Measurements from ENCODE around the gene UBXN1.

- no peak for TF ChIP-seq CTCF (IDR thresholded peaks at IDR 0.05)
- TF ChIP-seq POLR2A (IDR thresholded peaks at IDR 0.05): no peak
Measured at GRCh38 chr11:62632492-62632891, 46.4 kb downstream of the UBXN1 start.
